A549 (cell line): ENCODE results near the gene CORO2B.

Experiments used
- CHD2 ChIP-seq: fragments of 150-350 bp; IDR thresholded peaks from 2 replicates; pipeline ENCODE4 v1.6.1; 2014; ENCODE audit warnings: low read length; ENCODE audit not compliant: partially characterized antibody
- PHF8 ChIP-seq: fragments of 200-600 bp; sonication (generic); IDR thresholded peaks from 2 replicates; pipeline ENCODE4 v1.6.1; 2016; ENCODE audit warnings: low read depth, mild to moderate bottlenecking, antibody characterized with exemption, moderate library complexity, borderline replicate concordance
- POLR2A ChIP-seq: IDR thresholded peaks from 2 replicates; pipeline ENCODE4 v1.6.1; 2012; ENCODE audit warnings: mild to moderate bottlenecking, low read length
- RFX5 ChIP-seq: fragments of 450-650 bp; IDR thresholded peaks from 2 replicates; pipeline ENCODE4 v1.7.1; 2014; ENCODE audit warnings: antibody characterized with exemption, mild to moderate bottlenecking, moderate library complexity
- TF ChIP-seq, protein P1 (sequence below): fragments of >200 bp; sonication (Bioruptor Twin); formaldehyde crosslinking; IDR thresholded peaks from 3 replicates; pipeline ENCODE4 v1.5.1; 2016

DNA sequence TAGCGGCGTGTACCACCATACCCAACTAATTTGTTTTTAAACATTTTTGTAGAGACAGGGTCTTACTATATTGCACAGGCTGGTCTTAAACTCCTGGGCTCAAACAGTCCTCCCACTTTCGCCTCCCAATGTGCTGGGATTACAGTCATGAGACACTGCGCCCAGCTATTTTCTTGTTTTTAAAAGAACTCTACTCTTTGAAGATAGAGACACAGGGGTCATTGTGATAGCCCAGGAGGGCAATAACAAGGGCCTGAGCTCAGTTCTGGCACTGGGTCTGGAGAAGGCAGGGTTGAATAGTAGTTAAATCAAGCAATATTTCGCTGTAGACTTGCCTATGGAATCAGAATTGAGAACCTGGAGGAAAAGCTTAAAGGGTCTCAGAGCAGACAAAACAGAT is 143.1 kb downstream of the CORO2B start:
- TF ChIP-seq, protein P1, sequence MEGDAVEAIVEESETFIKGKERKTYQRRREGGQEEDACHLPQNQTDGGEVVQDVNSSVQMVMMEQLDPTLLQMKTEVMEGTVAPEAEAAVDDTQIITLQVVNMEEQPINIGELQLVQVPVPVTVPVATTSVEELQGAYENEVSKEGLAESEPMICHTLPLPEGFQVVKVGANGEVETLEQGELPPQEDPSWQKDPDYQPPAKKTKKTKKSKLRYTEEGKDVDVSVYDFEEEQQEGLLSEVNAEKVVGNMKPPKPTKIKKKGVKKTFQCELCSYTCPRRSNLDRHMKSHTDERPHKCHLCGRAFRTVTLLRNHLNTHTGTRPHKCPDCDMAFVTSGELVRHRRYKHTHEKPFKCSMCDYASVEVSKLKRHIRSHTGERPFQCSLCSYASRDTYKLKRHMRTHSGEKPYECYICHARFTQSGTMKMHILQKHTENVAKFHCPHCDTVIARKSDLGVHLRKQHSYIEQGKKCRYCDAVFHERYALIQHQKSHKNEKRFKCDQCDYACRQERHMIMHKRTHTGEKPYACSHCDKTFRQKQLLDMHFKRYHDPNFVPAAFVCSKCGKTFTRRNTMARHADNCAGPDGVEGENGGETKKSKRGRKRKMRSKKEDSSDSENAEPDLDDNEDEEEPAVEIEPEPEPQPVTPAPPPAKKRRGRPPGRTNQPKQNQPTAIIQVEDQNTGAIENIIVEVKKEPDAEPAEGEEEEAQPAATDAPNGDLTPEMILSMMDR: no peak
- TF ChIP-seq CHD2 (no peak), POLR2A (no peak), PHF8 (no peak), RFX5 (no peak)
